CMK (cell line): ENCODE data around the gene ANKMY1.
"Not testable (repeated sequence)": the region's sequence is repeated elsewhere in the genome, so short reads cannot be mapped to it uniquely, and the experiment has no call there.

Experiments
- DNase-seq: peaks from one replicate; pipeline ENCODE4 v3.0.0-alpha.2; 2010; ENCODE audit warnings: low read depth

The ANKMY1 gene

DNA sequence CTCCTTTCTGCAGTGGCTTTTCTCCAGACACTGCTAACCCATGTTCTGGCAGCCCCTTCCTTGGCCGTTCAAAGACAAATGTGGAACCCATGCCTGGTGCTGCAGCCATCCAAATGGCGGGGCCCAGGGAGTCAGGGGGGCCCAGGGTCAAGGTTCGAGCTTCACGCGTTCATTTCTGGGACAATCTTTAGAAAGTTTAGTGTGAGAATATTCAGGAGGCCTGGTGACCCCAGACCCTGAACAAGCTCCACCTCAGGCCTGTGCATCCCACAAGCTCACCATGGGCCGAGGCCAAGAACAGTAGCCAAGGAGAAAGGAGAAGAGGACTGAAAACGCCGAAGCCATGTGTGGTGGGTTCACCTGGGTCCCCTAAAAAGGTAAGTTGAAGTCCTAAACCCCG lies 54.4 kb downstream of the ANKMY1 start:
- DNase-seq, result no peak

DNA sequence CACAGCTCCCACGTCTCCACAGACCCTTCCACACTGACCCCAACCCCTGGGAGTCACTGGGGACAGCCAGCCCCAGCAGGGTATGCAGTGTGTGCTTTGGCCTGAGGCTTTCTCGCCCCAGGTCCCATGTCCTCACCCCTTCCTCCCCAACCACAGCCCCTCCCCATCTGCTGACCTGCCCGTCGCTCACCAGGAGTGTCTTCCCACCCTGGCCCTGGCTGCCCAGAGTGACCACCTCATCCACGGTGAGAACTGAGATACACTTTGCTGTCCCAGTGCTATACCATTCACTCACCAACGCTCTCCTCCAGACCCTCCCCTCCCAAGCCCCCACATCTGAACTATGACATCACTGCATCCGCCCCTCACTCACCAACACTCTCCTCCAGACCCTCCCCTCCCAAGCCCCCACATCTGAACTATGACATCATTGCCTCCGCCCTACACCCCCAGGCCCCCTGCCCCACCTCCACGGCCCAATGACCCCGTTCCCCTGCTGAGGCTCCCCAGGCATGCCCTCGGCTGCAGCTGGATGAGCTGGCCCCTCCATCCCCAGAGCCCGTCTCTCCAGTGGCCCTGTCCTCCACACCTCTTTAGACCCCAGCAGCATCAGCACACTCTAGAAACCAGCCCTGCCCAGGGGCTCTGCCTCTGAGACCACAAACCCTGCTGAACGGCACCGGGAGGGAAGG lies 55.2 kb downstream of the ANKMY1 start:
- DNase-seq, result no peak

DNA sequence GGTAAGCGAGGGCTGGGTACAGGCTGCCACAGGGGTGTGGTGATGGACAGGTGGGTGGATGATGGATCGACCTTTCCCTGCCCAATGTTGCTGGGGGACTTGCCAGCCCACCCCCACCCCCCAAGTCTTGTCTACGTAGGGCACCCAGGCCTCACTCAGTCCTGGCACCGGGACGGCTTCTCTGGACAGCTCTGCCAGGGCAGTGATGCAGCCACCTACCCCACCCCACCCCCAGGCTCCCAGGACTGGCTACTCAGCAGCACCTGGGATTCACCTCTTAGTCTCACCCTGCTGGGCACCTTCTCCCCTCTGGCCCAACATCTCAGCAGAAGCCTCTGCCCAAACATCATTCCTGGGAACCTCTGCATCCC lies 55.7 kb downstream of the ANKMY1 start:
- DNase-seq, result no peak

DNA sequence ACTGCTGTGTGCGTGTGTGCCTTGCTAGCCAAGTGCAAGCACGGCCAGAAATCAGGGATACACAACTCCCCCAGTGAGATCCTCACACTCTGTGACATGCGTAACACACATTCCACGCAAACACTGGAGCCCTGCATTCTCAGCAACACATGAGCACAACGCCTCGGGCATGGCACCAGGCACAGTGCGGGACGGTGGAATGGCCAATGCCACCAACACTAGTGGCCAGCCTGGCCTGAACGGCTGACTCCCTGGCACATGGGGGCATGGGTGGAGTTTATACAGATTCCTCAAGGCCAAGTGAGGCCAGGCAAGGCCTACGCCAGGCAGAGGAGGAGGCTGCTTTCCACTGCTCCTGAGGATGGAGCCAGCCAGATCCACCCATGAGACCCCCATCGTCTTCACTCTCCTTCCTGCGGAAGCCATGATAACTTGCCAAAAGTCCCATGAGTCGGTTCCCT lies 56.2 kb downstream of the ANKMY1 start:
- DNase-seq, result no peak

DNA sequence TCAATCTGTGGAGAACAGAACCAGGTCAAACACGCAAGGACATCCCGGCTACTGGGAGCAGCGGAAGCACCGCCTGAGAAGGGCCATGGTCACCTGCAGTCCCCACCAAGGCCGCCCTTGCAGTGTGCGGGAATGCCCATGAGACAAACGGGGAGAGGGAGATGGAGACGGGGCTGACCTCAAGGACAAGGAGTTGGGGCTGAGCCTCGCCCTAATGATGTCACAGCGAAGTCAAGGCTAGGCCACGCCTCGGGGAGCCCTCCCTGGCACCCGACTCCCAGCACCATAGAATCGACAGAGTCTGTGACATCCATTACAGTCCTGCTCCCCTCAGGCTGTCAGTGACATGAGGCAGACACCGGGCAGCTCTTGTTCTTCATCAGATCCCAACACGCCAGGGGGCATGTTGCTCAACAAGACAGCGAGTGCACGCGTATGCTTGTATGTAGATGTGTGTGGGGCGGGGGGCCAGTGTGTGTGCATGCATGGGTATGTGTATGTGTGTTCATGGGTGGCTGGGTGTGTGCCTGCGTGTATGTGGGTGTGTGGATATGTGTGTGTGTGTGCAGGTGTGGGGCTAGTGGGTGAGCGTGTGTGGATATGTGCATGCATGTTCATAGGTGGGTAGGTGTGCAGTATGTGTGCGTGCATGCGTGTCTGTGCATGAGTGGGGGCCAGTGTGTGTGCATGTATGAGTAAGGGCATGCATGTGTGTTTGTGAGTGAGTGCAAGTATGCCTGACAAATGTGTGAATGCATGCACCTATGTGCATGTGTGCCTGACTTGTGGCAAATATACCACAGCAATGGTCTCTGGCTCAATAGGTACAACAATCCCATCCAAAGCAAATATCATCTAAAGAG lies 57.0 kb downstream of the ANKMY1 start:
- DNase-seq, result no peak

DNA sequence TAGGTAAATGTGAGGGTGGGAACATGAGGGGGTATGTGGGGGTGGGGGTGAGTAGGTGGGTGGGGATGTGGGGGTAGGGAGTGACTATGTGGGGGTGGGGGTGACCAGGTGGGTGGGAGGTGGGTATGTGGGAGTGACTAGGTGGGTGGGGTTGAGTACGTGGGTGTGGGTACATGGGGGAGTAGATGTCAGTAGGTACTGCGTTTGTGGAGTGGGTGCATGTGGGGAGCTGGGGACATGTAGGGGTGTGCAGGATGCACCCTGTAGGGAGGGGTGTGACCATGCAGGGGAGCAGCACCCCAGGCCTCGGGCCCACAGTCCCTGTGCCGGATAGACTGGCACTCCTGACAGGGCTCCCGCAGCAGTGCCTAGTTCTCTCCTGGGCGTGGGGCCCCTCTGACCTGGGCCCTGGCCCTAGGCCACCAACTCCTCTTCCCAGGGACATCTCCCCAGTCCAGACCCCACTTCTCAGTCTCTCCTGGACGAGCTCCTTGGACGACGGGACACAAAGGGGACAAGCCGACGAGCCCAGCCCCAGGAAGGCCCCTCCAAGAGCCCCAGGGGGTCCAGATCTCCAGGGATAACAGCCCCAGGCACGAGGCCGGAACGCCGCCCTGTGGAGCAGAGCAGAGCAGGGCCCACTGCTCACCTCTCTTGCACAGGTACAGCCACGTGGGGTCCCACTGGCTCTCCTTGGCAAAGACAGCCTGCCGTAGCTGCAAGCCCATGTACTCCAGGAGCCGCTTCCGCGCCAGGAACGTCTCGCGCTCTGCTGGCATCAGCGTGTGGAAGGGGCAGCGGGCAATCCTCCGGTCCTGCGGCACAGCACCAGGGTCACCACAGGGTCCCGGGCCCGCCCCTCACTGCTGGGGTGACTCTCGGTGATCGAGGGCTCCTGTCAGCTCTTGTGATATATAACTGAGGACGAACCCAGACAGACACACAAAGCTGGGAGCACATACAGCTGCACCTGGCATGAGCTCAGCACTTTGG lies 58.2 kb downstream of the ANKMY1 start:
- DNase-seq, result no peak

DNA sequence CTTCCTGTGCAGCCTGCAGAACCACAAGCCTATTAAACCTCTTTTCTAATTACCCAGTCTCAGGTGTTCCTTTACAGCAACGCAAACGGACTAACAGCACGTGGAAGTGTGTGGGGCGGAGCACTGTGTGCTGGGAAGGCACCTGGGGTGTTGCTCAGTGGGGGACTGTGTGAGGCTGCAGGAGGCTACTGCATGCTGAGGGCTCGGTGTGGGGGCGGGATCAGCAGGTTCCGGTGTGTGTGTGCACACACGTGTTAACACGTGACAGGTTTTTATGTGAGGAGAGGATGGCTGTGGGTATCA lies 58.9 kb downstream of the ANKMY1 start:
- no peak for DNase-seq

DNA sequence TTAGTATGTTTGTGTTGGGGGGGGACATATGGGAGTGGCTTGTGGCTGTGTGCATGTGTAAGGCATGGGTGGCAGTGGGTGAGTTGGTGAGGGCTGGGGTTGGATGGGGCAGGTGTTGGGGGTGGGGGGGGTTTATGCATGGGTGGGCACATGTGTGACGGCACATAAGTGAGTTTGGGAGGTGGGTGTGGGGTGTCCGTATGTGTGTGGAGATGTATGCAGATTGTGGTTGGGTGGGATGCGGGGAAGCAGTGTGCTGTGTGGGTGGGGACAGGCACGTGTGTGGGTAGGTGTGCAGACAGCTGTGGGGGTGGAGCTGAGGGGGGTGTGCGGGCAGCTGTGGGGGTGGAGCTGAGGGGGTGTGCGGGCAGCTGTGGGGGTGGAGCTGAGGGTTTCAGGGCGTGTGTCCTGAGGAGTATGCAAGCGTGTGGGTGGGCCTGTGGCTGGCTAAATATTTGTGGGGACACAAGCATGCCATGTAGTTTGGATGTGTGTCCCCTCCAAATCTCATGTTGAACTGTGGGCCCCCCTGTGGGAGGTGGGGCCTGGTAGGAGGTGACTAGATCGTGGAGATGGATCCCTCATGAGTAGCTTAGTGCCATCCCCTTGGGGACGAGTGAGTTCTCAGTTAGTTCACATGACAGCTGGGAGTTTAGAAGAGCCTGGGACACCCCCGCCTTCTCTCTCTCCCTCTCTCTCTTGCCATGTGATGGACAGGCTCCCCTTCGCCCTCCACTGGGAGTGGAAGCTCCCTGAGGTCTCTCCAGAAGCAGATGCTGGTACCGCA lies 59.4 kb downstream of the ANKMY1 start:
- no peak for DNase-seq

DNA sequence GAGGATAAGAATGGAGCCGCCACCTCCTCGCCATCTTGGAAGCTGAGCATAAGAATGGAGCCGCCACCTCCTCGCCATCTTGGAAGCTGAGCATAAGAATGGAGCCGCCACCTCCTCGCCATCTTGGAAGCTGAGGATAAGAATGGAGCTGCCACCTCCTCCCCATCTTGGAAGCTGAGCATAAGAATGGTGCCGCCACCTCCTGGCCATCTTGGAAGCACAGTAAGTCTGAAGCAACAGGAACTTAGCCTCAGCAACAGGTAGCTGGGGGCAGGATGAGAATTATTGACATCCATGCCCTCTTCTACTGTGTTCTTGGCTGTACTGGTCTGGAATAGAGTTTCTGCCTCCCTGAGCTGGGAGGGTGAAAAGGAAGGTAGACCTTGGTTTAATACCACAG lies 60.7 kb downstream of the ANKMY1 start:
- DNase-seq, result not testable (repeated sequence)

DNA sequence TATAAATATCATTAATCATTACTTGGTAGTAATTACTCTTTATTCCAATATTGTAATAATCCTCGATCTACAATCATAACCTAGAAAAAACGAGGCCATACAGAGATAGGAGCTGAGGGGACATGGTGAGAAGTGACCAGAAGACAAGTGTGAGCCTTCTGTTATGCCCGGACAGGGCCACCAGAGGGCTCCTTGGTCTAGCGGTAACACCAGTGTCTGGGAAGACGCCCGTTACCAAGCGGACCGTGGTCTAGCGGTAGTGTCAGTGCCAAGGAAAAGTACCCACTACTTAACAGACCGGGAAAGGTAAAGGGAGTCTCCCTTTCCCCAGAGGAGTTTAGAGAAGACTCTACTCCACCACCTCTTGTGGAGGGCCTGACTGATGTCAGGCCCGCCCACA lies 62.8 kb downstream of the ANKMY1 start:
- peak; percentile 9 for DNase-seq

DNA sequence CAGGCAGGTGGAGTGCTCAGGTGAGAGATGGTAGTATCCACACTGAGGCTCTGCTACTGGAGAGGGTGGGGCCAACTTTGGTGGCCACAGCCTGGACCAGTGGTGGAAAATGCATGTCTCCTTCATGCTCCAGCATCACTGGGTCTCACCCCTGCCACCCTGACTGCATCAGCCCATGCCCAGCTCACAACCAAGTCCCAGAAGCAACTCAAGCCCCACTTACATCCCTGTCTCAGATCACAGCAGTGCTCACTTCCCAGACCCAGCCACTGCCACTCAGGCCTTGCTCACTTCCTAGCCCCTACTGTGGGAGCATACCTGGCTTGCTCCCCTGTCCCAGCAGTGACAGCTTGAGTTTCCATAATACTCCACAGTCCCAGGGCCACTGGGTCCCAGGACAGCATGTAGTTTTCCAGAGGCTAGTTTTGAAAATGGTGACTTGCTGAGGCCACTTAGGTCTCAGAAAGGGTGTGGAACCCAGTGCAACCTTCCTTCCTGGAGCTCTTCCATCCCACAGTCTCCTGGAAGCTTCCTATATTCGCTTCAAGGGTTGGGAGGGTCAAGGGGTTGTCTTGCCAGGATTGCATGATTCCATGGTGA lies 63.5 kb downstream of the ANKMY1 start:
- DNase-seq, result no peak

DNA sequence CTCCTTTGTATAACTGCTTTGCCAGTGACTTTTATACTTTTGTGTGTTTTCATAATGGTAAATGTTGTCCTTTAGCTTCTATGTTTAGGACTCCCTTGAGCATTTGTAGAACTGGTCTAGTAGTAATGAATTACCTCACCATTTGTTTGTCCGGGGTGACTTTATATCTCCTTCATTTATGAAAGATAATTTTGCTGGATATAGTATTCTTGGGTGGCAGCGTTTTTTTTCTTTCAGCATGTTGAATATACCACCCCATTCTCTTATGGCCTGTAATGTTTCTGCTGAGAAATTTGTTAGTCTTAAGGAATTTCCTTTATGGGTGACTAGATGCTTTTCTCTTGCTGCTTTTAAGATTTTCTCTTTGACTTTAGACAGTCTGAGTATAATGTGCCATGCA lies 66.3 kb downstream of the ANKMY1 start:
- DNase-seq, result no peak

DNA sequence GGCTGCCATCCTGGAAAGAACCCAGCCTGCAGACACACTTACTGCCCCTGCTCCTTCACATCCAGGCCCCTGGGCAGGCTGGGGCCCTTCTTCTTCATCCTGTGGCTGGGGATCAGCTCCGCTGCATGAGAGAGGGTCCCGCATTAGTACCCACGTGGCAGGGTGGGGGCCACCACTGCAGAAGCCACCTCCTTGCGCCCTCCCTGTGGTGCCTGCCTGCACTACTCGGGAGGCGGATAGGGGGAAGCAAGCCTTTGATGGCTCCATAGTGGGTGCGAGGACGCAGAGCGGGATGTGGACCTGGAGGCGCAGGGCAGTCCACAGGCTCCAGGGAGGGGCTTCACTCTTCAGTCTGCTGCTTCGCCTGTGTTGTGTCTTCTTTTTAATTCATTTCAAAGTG lies 75.6 kb downstream of the ANKMY1 start:
- no peak for DNase-seq

DNA sequence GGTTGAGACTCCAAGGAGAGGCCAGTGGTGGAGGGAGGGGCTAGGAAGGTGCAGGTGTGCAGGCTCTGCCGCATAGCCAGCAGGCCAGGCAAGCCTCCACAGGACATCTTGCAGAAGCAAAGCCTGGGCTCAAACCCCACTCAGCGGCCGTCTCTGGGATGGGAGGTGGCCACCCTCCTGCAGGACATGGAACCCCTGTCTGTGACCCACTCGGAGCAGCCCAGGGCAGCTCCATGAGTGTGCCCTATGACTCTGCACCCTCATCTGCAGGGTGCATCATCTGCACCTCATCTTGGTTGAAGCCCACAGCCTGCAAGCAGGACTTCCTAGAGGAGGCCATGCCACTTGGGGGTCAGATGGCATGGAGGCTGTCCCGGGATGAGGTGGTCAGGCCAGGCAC lies 76.1 kb downstream of the ANKMY1 start:
- DNase-seq, result no peak

DNA sequence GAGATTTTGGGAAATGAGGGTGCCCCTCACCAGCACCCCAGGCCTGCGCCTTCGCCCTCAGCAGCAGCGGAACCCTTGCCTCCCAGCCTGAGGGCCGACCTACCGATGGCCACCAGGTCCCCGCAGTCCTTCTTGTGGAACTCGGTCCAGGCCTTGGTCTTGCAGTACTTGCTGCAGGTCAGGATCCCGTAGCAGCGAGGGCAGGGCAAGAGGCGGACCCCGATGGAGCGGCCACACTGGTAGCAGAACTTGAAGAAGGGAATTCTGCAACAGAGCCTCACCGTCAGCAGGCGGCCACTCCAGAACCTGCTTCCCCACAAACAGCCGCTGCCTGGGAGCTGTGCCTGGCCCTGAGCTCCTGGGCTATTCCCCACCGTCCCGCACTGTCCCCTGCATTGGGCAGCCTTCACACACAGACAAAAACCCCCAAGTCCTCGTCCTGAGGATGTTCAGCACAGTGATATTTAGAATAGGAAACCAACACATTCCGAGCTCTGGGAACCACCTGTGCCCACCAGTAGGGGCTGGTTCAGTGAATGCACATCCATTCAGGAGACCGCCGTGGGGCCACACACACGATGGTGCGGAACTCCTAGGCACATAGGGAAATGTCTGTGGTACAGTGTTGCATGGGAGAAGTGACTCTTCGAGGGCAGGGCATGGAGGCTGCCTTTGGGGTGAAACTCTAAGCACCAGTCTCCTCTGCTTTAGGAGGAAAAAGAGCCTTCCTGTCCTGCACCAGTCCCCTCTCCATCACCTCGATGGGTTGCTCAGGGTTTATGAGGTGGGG lies 76.8 kb downstream of the ANKMY1 start:
- no peak for DNase-seq

DNA sequence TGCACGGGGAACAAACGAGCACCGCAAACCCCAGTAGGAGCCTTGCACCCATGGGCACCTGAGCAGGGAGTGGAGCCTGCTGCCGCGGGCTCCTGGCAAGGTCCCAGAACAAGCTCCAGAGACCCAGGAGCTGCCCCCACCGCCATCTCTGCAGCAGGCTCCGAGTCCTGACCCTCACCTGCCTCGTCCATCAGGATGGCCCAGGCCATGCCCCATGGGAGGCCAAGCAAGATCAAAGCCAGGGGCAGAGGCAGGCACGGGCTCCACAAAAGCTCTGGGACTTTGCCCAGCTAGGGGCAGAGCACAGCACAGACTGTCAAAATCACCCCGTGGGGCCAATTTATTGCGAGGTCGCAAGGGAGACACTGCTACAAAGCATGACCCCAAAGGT lies 78.7 kb downstream of the ANKMY1 start:
- DNase-seq, result no peak

DNA sequence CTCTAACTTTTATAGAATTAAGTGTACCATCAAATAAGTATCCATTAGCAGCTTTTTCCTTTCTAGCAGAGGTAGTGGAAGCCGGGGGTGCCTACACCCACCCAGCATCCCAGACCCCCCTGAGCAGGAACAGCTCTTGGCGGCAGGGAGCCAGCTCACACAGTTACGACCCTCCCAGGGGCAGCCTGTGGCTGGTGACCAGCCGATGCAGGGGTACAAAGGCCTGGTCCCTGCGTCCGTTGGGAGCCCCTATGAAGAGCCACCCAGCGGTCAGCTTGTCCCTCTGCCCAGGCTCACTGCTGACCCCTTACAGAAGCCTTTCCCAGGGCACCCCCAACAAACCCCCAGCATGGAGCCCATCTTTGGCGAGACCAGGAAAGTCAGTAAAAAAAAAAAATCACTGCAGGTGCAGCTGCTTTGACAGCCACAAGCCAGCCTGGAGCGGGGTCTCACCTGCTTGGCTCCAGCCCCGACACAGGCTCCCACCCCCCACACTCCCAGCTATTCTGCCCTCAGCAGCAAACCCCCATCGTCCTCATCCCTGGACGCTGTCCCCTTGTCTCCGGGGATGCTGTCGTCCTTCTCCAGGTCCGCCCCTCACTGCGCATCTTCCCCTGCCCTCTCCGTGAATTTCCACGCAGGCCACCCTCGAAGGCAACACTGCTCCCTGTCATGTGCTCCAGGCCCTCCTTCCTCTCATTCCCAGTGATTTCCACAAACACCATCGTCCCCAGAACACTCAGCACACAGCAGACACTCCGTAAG lies 79.3 kb downstream of the ANKMY1 start:
- DNase-seq, result no peak

DNA sequence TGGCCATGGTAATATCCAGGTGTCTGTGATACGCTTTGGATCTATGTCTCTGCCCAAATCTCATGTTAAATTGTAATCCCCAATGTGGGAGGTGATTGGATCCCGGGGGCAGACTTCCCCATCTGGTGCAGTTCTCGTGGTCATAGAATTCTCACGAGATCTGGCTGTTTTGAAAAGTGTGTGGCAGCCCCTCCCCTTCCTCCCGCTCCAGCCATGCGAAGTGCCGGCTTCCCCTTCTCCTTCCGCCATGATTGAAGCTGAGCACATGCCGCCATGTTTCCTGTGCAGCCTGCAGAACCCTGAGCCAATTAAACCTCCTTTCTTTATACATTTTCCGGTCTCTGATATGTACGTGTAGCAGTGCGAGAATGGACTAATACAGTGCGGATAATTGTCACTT lies 79.9 kb downstream of the ANKMY1 start:
- no peak for DNase-seq

DNA sequence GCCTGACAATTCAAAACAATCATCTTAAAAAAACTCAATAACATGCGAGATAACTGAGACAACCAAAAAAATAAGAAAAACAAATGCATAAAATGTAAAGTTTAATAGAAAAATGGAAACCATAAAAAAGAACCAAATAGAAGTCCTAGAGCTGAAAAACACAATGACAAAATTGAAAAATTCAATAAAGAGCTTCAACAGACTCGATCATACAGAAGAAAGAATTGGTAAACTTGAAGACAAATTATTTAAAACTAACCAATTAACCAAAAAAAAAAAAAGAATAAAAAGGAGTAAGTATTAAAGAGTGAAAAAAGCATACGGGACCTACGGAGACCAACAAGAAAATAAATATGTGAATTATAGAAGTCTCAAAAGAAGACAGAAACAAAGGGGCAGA lies 84.6 kb downstream of the ANKMY1 start:
- no peak for DNase-seq
